ENCODE data around the gene LARP1B. TPM values are rescaled to one million over a fixed set of nuclear protein-coding genes. Genes with fewer than 3 reads are reported as not detected.

Gene LARP1B
- total RNA-seq, 1 donor, result 27.9 TPM

DNA sequence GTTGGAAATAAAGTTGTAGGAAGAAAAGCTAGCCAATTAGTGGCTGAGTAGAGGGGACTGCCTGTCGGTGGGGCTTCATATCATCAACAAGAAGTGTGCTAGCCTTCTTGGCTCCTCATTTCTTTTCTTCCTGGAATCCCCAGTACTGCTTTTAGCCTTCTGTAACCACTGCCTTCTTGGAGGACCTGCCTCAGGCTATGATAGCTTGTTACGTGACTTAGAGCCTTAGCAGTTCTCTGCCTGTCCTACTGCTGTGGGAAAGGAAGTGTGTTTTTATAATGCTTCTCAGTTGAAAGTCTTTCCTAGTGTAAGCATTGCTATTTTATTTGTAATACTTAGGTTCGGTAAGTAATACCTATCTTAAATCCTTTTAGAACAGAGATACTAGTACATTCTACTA, 61.9 kb downstream of the LARP1B start:
- TF ChIP-seq, protein P1, sequence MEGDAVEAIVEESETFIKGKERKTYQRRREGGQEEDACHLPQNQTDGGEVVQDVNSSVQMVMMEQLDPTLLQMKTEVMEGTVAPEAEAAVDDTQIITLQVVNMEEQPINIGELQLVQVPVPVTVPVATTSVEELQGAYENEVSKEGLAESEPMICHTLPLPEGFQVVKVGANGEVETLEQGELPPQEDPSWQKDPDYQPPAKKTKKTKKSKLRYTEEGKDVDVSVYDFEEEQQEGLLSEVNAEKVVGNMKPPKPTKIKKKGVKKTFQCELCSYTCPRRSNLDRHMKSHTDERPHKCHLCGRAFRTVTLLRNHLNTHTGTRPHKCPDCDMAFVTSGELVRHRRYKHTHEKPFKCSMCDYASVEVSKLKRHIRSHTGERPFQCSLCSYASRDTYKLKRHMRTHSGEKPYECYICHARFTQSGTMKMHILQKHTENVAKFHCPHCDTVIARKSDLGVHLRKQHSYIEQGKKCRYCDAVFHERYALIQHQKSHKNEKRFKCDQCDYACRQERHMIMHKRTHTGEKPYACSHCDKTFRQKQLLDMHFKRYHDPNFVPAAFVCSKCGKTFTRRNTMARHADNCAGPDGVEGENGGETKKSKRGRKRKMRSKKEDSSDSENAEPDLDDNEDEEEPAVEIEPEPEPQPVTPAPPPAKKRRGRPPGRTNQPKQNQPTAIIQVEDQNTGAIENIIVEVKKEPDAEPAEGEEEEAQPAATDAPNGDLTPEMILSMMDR (IDR thresholded peaks at IDR 0.05; ENCODE audit: extremely low read depth, low read depth, low read length), result no peak
- Histone ChIP-seq H3K27me3 (ENCODE audit: insufficient read depth, low read length) (no peaks in the 10 kb centered on the region), H3K4me2 (ENCODE audit: insufficient read depth, low read length) (no peak overlapping the region)

DNA sequence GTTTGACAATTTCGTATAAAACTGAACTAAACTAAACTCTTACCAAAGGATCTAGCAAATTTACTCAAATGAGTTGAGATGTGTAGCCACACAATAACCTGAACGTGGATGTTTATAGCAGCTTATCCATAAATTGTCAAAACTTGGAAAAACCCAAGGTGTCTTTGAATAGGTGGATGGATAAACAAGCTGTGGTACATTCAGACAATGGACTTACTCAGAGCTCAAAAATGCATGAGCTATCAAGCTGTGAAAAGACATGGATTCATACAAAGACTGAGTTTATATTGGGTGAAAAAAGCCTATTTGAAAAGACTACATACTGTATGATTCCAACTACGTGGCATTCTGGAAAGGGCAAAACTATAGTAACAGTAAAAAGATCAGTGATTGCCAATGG, 69.5 kb downstream of the LARP1B start:
- H3K4me3 ChIP-seq (ENCODE audit: insufficient read depth, low read length), result no peak overlapping the region
- H3K4me1 ChIP-seq (ENCODE audit: insufficient read depth, low read length), result no peaks in the 10 kb centered on the region
- no peak overlapping the region for H3K27ac ChIP-seq (ENCODE audit: low read depth, low read length)
- no peak overlapping the region for H3K4me2 ChIP-seq (ENCODE audit: insufficient read depth, low read length)
- no peaks in the 10 kb centered on the region for H3K27me3 ChIP-seq (ENCODE audit: insufficient read depth, low read length)
- no peaks in the 10 kb centered on the region for H4K20me1 ChIP-seq (ENCODE audit: insufficient read depth, low read length)
- no peak for DNase-seq (ENCODE audit: insufficient read length, low spot score, missing footprints)
- H3K79me2 ChIP-seq (ENCODE audit: insufficient read depth, low read length), result no peaks in the 10 kb centered on the region
- no peaks in the 10 kb centered on the region for H3K9me3 ChIP-seq (ENCODE audit: low read depth, low read length)
- H3K36me3 ChIP-seq (ENCODE audit: insufficient read depth, low read length), result peaks cover under 1% of the 10 kb centered on the region
- H2AFZ ChIP-seq (ENCODE audit: low read length), result no peak overlapping the region
- TF ChIP-seq, protein P1 (IDR thresholded peaks at IDR 0.05; ENCODE audit: extremely low read depth, low read depth, low read length), result no peak

More for the DNA sequence above, 61.9 kb downstream of the LARP1B start:
- no peak overlapping the region for H3K4me3 ChIP-seq (ENCODE audit: insufficient read depth, low read length)
- H3K4me1 ChIP-seq (ENCODE audit: insufficient read depth, low read length), result no peaks in the 10 kb centered on the region
- H3K27ac ChIP-seq (ENCODE audit: low read depth, low read length), result no peak overlapping the region
- no peak overlapping the region for H2AFZ ChIP-seq (ENCODE audit: low read length)
- H3K9me3 ChIP-seq (ENCODE audit: low read depth, low read length), result no peaks in the 10 kb centered on the region
- no peaks in the 10 kb centered on the region for H4K20me1 ChIP-seq (ENCODE audit: insufficient read depth, low read length)
- DNase-seq (ENCODE audit: insufficient read length, low spot score, missing footprints), result no peak
- peaks cover 5% of the 10 kb centered on the region for H3K36me3 ChIP-seq (ENCODE audit: insufficient read depth, low read length)
- H3K79me2 ChIP-seq (ENCODE audit: insufficient read depth, low read length), result no peaks in the 10 kb centered on the region

DNA sequence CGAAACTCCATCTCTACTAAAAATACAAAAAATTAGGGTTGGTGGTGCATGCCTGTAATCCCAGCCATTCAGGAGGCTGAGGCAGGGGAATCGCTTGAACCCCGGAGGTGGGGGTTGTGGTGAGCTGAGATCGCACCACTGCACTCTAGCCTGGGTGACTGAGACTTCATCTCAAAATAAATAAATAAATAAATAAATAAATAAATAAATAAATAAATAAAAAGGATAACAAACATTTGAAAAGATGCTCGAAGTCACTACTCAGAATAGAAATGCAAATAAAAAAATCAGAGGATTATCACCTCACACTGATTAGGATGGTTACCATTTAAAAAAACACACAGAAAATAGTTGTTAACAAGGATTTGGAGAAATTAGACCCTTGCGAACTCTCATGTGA, 73.8 kb downstream of the LARP1B start:
- Histone ChIP-seq H2AFZ (ENCODE audit: low read length) (no peak overlapping the region), H3K36me3 (ENCODE audit: insufficient read depth, low read length) (no peaks in the 10 kb centered on the region), H3K79me2 (ENCODE audit: insufficient read depth, low read length) (no peaks in the 10 kb centered on the region), H3K27ac (ENCODE audit: low read depth, low read length) (no peak overlapping the region), H3K27me3 (ENCODE audit: insufficient read depth, low read length) (no peaks in the 10 kb centered on the region), H3K4me2 (ENCODE audit: insufficient read depth, low read length) (no peak overlapping the region), H4K20me1 (ENCODE audit: insufficient read depth, low read length) (no peaks in the 10 kb centered on the region), H3K9me3 (ENCODE audit: low read depth, low read length) (no peaks in the 10 kb centered on the region), H3K4me1 (ENCODE audit: insufficient read depth, low read length) (no peaks in the 10 kb centered on the region), H3K4me3 (ENCODE audit: insufficient read depth, low read length) (no peak overlapping the region)
- no peak for DNase-seq (ENCODE audit: insufficient read length, low spot score, missing footprints)
- TF ChIP-seq, protein P1 (IDR thresholded peaks at IDR 0.05; ENCODE audit: extremely low read depth, low read depth, low read length), result no peak

DNA sequence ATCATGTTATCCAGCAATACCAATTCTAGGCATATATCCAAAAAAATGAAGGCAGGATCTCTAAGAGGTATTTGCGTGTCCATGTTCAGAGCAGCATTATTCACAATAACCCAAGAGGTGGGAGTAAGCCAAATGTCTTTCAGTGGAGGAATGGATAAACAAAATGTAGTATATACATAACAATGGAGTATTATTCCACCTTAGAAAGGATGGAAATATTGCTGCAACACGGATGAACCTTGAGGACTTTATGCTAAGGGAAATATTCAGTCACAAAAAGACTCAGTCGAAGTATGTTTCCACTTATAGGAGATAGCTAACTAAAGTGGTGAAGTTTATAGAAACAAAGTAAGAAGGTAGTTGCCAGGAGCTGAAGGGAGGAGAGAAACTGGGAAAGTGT, 74.3 kb downstream of the LARP1B start:
- Histone ChIP-seq H3K27ac (ENCODE audit: low read depth, low read length) (no peak overlapping the region), H3K36me3 (ENCODE audit: insufficient read depth, low read length) (no peaks in the 10 kb centered on the region), H2AFZ (ENCODE audit: low read length) (no peak overlapping the region), H3K9me3 (ENCODE audit: low read depth, low read length) (no peaks in the 10 kb centered on the region), H3K27me3 (ENCODE audit: insufficient read depth, low read length) (no peaks in the 10 kb centered on the region), H3K79me2 (ENCODE audit: insufficient read depth, low read length) (no peaks in the 10 kb centered on the region), H3K4me3 (ENCODE audit: insufficient read depth, low read length) (no peak overlapping the region), H3K4me2 (ENCODE audit: insufficient read depth, low read length) (no peak overlapping the region), H4K20me1 (ENCODE audit: insufficient read depth, low read length) (no peaks in the 10 kb centered on the region), H3K4me1 (ENCODE audit: insufficient read depth, low read length) (no peaks in the 10 kb centered on the region)
- DNase-seq (ENCODE audit: insufficient read length, low spot score, missing footprints), result no peak
- TF ChIP-seq, protein P1 (IDR thresholded peaks at IDR 0.05; ENCODE audit: extremely low read depth, low read depth, low read length), result no peak
